ENCODE data around the gene SCIMP. TPM values are rescaled to one million over a fixed set of nuclear protein-coding genes. Genes with fewer than 3 reads are reported as not detected.
"Not testable (repeated sequence)": the region's sequence is repeated elsewhere in the genome, so short reads cannot be mapped to it uniquely, and the experiment has no call there.

Gene SCIMP
- total and polyA plus RNA-seq, 2 donors (not counting 1 experiment from before 2014, with no cell fraction given), result 87.4 to 98.5 TPM

- Histone ChIP-seq H3K4me3 (ENCODE audit: control extremely low read depth in 1 of 5, extremely low read depth in 1 of 5, insufficient read depth in 1 of 5, low read depth in 2 of 5, low read length in 4 of 5) (peak overlapping the region in 1 of 5 experiments; percentile 11), H3K27me3 (replicated peaks in 1 of 4; ENCODE audit: control extremely low read depth in 1 of 4, control insufficient read depth in 3 of 4, insufficient read depth in 4 of 4, low read length in 3 of 4) (no peaks in the 10 kb centered on the region), H3K9ac (ENCODE audit: low read length) (peak overlapping the region; percentile 53), H3K36me3 (replicated peaks in 1 of 2; ENCODE audit: control extremely low read depth in 1 of 2, control insufficient read depth in 1 of 2, extremely low read depth in 1 of 2, insufficient read depth in 2 of 2, low read length in 1 of 2) (peaks cover 4 to 66% of the 10 kb centered on the region in 2 experiments), H3K9me3 (ENCODE audit: control extremely low read depth in 1 of 3, control insufficient read depth in 2 of 3, insufficient read depth in 1 of 3, low read length in 2 of 3) (peaks cover 0 to 4% (median 0%) of the 10 kb centered on the region in 3 donors), H3K79me2 (ENCODE audit: control insufficient read depth, insufficient read depth, low read length) (peaks cover 65% of the 10 kb centered on the region), H2AFZ (ENCODE audit: insufficient read depth, low read depth, low read length, poor library complexity, severe bottlenecking) (no peak overlapping the region), H3K27ac (ENCODE audit: low read length in 2 of 2) (peak overlapping the region; percentile 83 to 97), H3K4me2 (replicated peaks; ENCODE audit: low read depth, low read length, poor library complexity, severe bottlenecking) (peak overlapping the region; percentile 89), H4K20me1 (ENCODE audit: control insufficient read depth, insufficient read depth, low read length, poor library complexity, severe bottlenecking) (no peaks in the 10 kb centered on the region), H3K4me1 (ENCODE audit: control insufficient read depth in 2 of 2, insufficient read depth in 2 of 2, low read length in 2 of 2) (peaks cover 99 to 100% of the 10 kb centered on the region in 2 donors)
- Mint-ChIP-seq H3K27ac (peak overlapping the region; percentile 98), H3K27me3 (no peaks in the 10 kb centered on the region), H3K9me3 (ENCODE audit: insufficient read depth) (no peaks in the 10 kb centered on the region), H3K4me1 (peaks cover 90% of the 10 kb centered on the region), H3K4me3 (peak overlapping the region; percentile 84)
- WGBS (ENCODE audit: insufficient coverage), result 87% methylated on average over 3 of the region's 17 CpGs
- ChIA-PET POLR2A (interaction anchor here (0.7 to 3.7 kb wide), 10 partner anchors 9 to 174 kb away, joined by 3 to 39 read pairs (median 6); partner anchors contain the start of gene SCIMP), CTCF (interaction anchor here (0.7 to 18.3 kb wide), 9 partner anchors 8 to 185 kb away, joined by 3 to 303 read pairs (median 5); partner anchors contain the start of genes SCIMP and ZNF594)
- DNase-seq (peak; percentile 65), ATAC-seq (ENCODE audit: low read depth) (no peak)
- intact Hi-C loops (cut with micrococcal nuclease), result loop anchor here (1.0 to 2.0 kb wide), 2 partner anchors 8 to 15 kb away; partner anchors contain the start of gene SCIMP
- no peak for TF ChIP-seq EZH2 (IDR thresholded peaks at IDR 0.05; ENCODE audit: borderline replicate concordance, insufficient read depth, low read depth, low read length, poor library complexity, severe bottlenecking)
- TF ChIP-seq, protein P1, sequence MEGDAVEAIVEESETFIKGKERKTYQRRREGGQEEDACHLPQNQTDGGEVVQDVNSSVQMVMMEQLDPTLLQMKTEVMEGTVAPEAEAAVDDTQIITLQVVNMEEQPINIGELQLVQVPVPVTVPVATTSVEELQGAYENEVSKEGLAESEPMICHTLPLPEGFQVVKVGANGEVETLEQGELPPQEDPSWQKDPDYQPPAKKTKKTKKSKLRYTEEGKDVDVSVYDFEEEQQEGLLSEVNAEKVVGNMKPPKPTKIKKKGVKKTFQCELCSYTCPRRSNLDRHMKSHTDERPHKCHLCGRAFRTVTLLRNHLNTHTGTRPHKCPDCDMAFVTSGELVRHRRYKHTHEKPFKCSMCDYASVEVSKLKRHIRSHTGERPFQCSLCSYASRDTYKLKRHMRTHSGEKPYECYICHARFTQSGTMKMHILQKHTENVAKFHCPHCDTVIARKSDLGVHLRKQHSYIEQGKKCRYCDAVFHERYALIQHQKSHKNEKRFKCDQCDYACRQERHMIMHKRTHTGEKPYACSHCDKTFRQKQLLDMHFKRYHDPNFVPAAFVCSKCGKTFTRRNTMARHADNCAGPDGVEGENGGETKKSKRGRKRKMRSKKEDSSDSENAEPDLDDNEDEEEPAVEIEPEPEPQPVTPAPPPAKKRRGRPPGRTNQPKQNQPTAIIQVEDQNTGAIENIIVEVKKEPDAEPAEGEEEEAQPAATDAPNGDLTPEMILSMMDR (IDR thresholded peaks at IDR 0.05), result no peak
Measured at GRCh38 chr17:5225668-5226457, 8.8 kb downstream of the SCIMP start.

GRCh38 chr17:5221912-5222311, 12.7 kb downstream of the SCIMP start:
- WGBS (ENCODE audit: insufficient coverage), result 72% methylated on average over 3 of the region's 12 CpGs
- intact Hi-C loops (cut with micrococcal nuclease), result loop anchor here (1.0 kb wide), 3 partner anchors 11 to 20 kb away; no protein-coding TSS in a partner anchor
- not testable (repeated sequence) for H3K4me3 ChIP-seq (ENCODE audit: control extremely low read depth in 1 of 5, extremely low read depth in 1 of 5, insufficient read depth in 1 of 5, low read depth in 2 of 5, low read length in 4 of 5); DNase-seq; H3K4me3 Mint-ChIP-seq; H3K9me3 Mint-ChIP-seq (ENCODE audit: insufficient read depth); H3K9ac ChIP-seq (ENCODE audit: low read length); H2AFZ ChIP-seq (ENCODE audit: insufficient read depth, low read depth, low read length, poor library complexity, severe bottlenecking); H3K27me3 ChIP-seq (replicated peaks in 1 of 4; ENCODE audit: control extremely low read depth in 1 of 4, control insufficient read depth in 3 of 4, insufficient read depth in 4 of 4, low read length in 3 of 4); H4K20me1 ChIP-seq (ENCODE audit: control insufficient read depth, insufficient read depth, low read length, poor library complexity, severe bottlenecking); H3K27me3 Mint-ChIP-seq; H3K9me3 ChIP-seq (ENCODE audit: control extremely low read depth in 1 of 3, control insufficient read depth in 2 of 3, insufficient read depth in 1 of 3, low read length in 2 of 3); ATAC-seq (ENCODE audit: low read depth)
- peak overlapping the region; percentile 98 for H3K27ac Mint-ChIP-seq
- ChIA-PET CTCF (interaction anchor here (0.7 to 18.3 kb wide), 3 partner anchors 16 to 478 kb away, joined by 3 to 303 read pairs (median 4); partner anchors contain the start of gene ZNF594), POLR2A (interaction anchor here (0.7 to 1.9 kb wide), 4 partner anchors 9 to 17 kb away, joined by 3 to 8 read pairs (median 6); partner anchors contain the start of gene SCIMP)
- peaks cover 4 to 62% of the 10 kb centered on the region in 2 experiments for H3K36me3 ChIP-seq (replicated peaks in 1 of 2; ENCODE audit: control extremely low read depth in 1 of 2, control insufficient read depth in 1 of 2, extremely low read depth in 1 of 2, insufficient read depth in 2 of 2, low read length in 1 of 2)
- peaks cover 68 to 70% of the 10 kb centered on the region in 2 donors for H3K4me1 ChIP-seq (ENCODE audit: control insufficient read depth in 2 of 2, insufficient read depth in 2 of 2, low read length in 2 of 2)
- peaks cover 66% of the 10 kb centered on the region for H3K4me1 Mint-ChIP-seq
- H3K4me2 ChIP-seq (replicated peaks; ENCODE audit: low read depth, low read length, poor library complexity, severe bottlenecking), result peak overlapping the region; percentile 55
- H3K27ac ChIP-seq (ENCODE audit: low read length in 2 of 2), result peak overlapping the region; percentile 62 to 97
- H3K79me2 ChIP-seq (ENCODE audit: control insufficient read depth, insufficient read depth, low read length), result peaks cover 42% of the 10 kb centered on the region
